HG03558 (cell line): ENCODE data around the gene CAMK2A.

Experiments
- ATAC-seq: cut with Tn5 transposase; IDR thresholded peaks from one replicate; pipeline ENCODE4 v1.9.1; 2021; ENCODE audit warnings: moderate number of reproducible peaks; ENCODE audit not compliant: unreplicated experiment; ENCODE audit errors: extremely low read depth

CAMK2A gene

GRCh38 chr5:150178262-150178661 is 111.3 kb downstream of the CAMK2A start:
- ATAC-seq, result no peak

GRCh38 chr5:150177721-150178120 is 111.9 kb downstream of the CAMK2A start:
- ATAC-seq, result no peak

- no peak for ATAC-seq
These were observed 112.7 kb downstream of the CAMK2A start for GRCh38 chr5:150176745-150177477.

GRCh38 chr5:150175536-150175935 is 114.0 kb downstream of the CAMK2A start:
- ATAC-seq, result no peak

GRCh38 chr5:150175076-150175475 is 114.5 kb downstream of the CAMK2A start:
- no peak for ATAC-seq

- no peak for ATAC-seq
These were observed 115.3 kb downstream of the CAMK2A start for GRCh38 chr5:150174285-150174684.

GRCh38 chr5:150173161-150173560 is 116.4 kb downstream of the CAMK2A start:
- ATAC-seq, result no peak

- no peak for ATAC-seq
These were observed 117.0 kb downstream of the CAMK2A start for GRCh38 chr5:150172556-150172955.

- ATAC-seq, result no peak
These were observed 117.4 kb downstream of the CAMK2A start for GRCh38 chr5:150172145-150172544.
